ENCODE results near the gene GCK.
"Not testable (repeated sequence)": the region's sequence is repeated elsewhere in the genome, so short reads cannot be mapped to it uniquely, and the experiment has no call there.

The GCK gene

GRCh38 chr7:44211126-44211675 lies 22.0 kb upstream of the GCK start:
- DNase-seq: peak in 2 of 10 donors; percentile 4 to 39
- intact Hi-C loops (cut with DNase I): loop anchor here (10.0 kb wide), 1 partner anchor 354 kb away; no protein-coding TSS in a partner anchor

GRCh38 chr7:44210107-44210506 lies 20.9 kb upstream of the GCK start:
- intact Hi-C loops (cut with DNase I): loop anchor here (10.0 kb wide), 1 partner anchor 355 kb away; no protein-coding TSS in a partner anchor

GRCh38 chr7:44208085-44208484 lies 18.8 kb upstream of the GCK start:
- peak in 1 of 10 donors; percentile 2 for DNase-seq

More at GRCh38 chr7:44210107-44210506, 20.9 kb upstream of the GCK start:
- DNase-seq: peak in 2 of 10 donors; percentile 2 to 13

GRCh38 chr7:44206008-44206407 lies 16.8 kb upstream of the GCK start:
- intact Hi-C loops (cut with DNase I): no loop called here
- DNase-seq: no peak

More at GRCh38 chr7:44208085-44208484, 18.8 kb upstream of the GCK start:
- intact Hi-C loops (cut with DNase I): no loop called here

GRCh38 chr7:44201813-44202212 lies 12.6 kb upstream of the GCK start:
- intact Hi-C loops (cut with DNase I): loop anchor here (5.0 kb wide), 1 partner anchor 120 kb away; the partner anchor contains the start of gene POLM
- DNase-seq: no peak

DNA sequence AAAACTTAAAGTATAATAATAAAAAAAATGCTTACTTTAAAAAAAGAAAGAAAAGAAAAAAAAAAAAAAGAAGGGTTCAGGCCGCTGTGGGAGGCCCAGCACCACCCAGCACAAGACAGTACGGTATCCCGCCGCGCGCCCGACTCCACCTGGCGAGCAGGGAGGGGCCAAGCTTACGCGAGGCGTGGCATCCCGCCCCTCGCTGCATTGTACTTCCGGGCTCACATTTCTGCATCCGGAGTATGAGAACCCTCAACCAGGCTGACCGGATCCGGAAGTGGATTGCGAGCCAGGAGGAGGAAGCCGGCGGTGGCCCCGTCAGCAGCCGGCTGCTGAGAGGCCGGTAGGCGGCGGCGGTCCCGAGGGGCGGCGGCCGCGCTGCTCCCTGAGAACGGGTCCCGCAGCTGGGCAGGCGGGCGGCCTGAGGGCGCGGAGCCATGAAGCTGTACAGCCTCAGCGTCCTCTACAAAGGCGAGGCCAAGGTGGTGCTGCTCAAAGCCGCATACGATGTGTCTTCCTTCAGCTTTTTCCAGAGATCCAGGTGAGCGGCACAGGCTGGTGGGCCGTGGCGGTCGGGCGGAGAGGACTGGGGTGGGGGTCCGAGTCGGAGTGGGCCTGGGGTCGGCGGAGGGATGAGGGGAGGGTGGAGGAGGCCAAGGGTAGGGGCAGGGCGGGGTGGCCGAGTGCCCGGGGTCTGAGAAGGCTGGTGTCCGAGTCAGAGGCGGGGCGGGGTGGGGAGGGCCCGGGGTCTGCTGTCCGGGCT lies 11.6 kb upstream of the GCK start, which contains the start of gene YKT6:
Gene YKT6, plus strand, starts transcription at position 280 of the 763 bp plus-strand sequence. Its CDS starts 158 bp downstream, at position 438.
- intact Hi-C loops (cut with DNase I): loop anchor here (5.0 kb wide), 1 partner anchor 119 kb away; the partner anchor contains the start of gene POLM
- DNase-seq: peak; percentile 91 to 99 (median 94)

GRCh38 chr7:44200163-44200562 lies 10.9 kb upstream of the GCK start:
- intact Hi-C loops (cut with DNase I): loop anchor here (5.0 kb wide), 1 partner anchor 118 kb away; the partner anchor contains the start of gene POLM
- DNase-seq: not testable (repeated sequence)

DNA sequence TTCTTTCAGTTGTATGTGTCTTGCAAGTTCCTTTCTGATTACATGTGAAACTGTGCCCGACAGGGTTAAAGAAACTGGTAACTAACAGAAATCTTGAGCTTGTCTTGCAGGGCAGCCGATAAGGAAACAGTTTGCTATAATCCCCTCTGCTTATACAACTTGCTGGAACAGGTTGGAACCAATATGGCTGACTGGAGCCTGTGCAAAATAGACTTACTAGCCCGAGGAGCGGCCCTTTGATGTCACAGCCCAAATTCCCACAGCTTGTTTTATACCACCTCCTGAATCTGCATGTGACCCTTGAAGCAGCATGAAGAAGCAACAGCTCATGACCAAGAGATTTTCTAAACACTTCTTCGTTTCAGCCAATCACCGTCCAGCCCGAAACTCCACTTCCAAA lies 8.2 kb upstream of the GCK start:
- intact Hi-C loops (cut with DNase I): loop anchor here (10.0 kb wide), 1 partner anchor 73 kb away; the partner anchor contains the start of gene POLD2

GRCh38 chr7:44196450-44196872 lies 7.2 kb upstream of the GCK start:
- DNase-seq: peak in 5 of 10 donors; percentile 33 to 88 (median 44)
- intact Hi-C loops (cut with DNase I): loop anchor here (10.0 kb wide), 1 partner anchor 72 kb away; the partner anchor contains the start of gene POLD2

More for the DNA sequence above, 8.2 kb upstream of the GCK start:
- no peak for DNase-seq

DNA sequence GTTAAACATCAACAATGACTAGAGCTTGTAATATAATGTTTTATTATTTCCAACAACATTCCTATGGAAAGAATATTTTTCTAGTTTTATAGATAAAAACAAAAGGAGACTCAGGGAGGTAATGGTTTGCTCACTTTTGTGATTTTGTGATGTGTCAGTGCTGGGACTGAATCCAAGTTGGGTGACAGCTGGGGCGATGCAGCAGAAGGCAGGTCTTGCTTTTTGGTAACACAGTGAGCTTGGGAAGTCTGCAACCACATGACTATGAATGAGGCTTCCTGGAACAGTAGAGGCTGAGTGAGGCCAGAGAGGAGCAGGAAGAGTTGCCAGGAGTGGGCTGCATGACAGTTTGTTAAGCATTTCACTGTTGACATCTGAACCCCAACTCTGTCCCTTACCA lies 6.7 kb upstream of the GCK start:
- DNase-seq: peak in 1 of 10 donors; percentile 85
- intact Hi-C loops (cut with DNase I): loop anchor here (10.0 kb wide), 1 partner anchor 71 kb away; the partner anchor contains the start of gene POLD2

DNA sequence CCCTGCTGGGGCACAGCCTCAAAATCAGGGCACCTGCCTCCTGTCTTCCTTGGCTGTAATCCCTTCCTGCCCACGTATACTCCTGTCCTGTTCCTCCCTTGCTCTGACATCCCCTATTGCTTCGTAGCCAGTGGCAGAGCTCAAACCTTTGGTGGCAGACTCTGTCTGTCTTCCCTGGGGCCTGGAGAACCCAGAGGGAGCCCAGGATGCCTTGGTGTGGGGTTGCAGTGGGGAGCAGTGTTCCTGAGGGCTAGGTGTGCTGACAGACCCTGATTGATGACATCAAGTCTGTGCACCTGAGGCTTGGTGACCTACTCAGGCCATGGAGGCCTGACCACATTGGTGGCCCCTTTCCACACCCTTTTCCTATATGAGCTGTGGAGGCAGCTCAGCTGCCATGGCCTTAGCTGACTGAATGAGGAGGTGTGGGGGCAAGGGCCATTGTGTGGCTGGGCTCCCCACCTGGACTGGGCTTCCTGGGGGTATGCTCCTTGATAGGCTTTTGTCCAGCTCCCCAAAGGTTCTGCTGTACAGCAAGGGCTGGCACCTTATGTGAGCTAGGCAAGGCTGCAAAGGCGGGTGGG lies 5.4 kb upstream of the GCK start:
- intact Hi-C loops (cut with DNase I): loop anchor here (10.0 kb wide), 1 partner anchor 70 kb away; the partner anchor contains the start of gene POLD2
- DNase-seq: peak in 1 of 10 donors; percentile 60

GRCh38 chr7:44194069-44194468 lies 4.8 kb upstream of the GCK start:
- intact Hi-C loops (cut with DNase I): loop anchor here (10.0 kb wide), 1 partner anchor 69 kb away; the partner anchor contains the start of gene POLD2
- DNase-seq: no peak

GRCh38 chr7:44193011-44193802 lies 4.0 kb upstream of the GCK start:
- intact Hi-C loops (cut with DNase I): loop anchor here (10.0 kb wide), 1 partner anchor 68 kb away; the partner anchor contains the start of gene POLD2

GRCh38 chr7:44191171-44191570 lies 1.9 kb upstream of the GCK start:
- intact Hi-C loops (cut with DNase I): loop anchor here (10.0 kb wide), 1 partner anchor 66 kb away; the partner anchor contains the start of gene POLD2
- no peak for DNase-seq

More at GRCh38 chr7:44193011-44193802, 4.0 kb upstream of the GCK start:
- DNase-seq: no peak

- DNase-seq: peak in 1 of 10 donors; percentile 70
- intact Hi-C loops (cut with DNase I): loop anchor here (10.0 kb wide), 1 partner anchor 65 kb away; the partner anchor contains the start of gene POLD2
Measured at GRCh38 chr7:44189993-44190872, 994 bp upstream of the GCK start.

- intact Hi-C loops (cut with DNase I): no loop called here
- DNase-seq: peak in 1 of 10 donors; percentile 50
Measured at GRCh38 chr7:44188480-44189225, 586 bp downstream of the GCK start.

- DNase-seq: peak in 1 of 10 donors; percentile 70
Measured at GRCh38 chr7:44187636-44188416, 1.4 kb downstream of the GCK start.

More at GRCh38 chr7:44187636-44188416, 1.4 kb downstream of the GCK start:
- intact Hi-C loops (cut with DNase I): no loop called here

All from posterior cingulate gyrus (tissue), 11 donors.